Heart right ventricle (tissue), 16 donors: ENCODE data around the gene KIF24. TPM values are rescaled to one million over a fixed set of nuclear protein-coding genes. Genes with fewer than 3 reads are reported as not detected.

Experiments used
- ATAC-seq, 8 donors: fragments of 200-7000 bp; cut with Tn5 transposase; one replicate each; pipeline ENCODE4 v1.9.1; 2020; ENCODE audit warnings: mild to moderate bottlenecking in 8 of 8, moderate library complexity in 8 of 8, moderate number of reproducible peaks in 1 of 8
- DNase-seq, 2 donors: peaks; one replicate each; pipeline ENCODE4 v3.0.0-alpha.2; 2020
- H3K27ac ChIP-seq, 10 donors: fragments of 200-600 bp; sonication (generic) in 2 of 10; one replicate each; pipeline versions ENCODE4 v1.5.0 to v1.8.0; 2020 to 2022; ENCODE audit warnings: mild to moderate bottlenecking in 3 of 10
- H3K27me3 ChIP-seq, 7 donors: fragments of 200-600 bp; one replicate each; pipeline ENCODE4 v1.8.0; 2021 to 2022; ENCODE audit warnings: mild to moderate bottlenecking in 2 of 7
- H3K36me3 ChIP-seq, 9 donors: fragments of 200-600 bp; sonication (generic) in 1 of 9; one replicate each; pipeline versions ENCODE4 v1.5.0 to v1.8.0; 2020 to 2022; ENCODE audit warnings: mild to moderate bottlenecking in 2 of 9
- H3K4me1 ChIP-seq, 9 donors: fragments of 200-600 bp; sonication (generic) in 1 of 9; one replicate each; pipeline versions ENCODE4 v1.5.0 to v1.8.0; 2020 to 2022; ENCODE audit warnings: mild to moderate bottlenecking in 4 of 9
- H3K4me3 ChIP-seq, 10 donors: fragments of 200-600 bp; sonication (generic) in 2 of 10; one replicate each; pipeline versions ENCODE4 v1.5.0 to v1.8.0; 2020 to 2022; ENCODE audit warnings: mild to moderate bottlenecking in 7 of 10, moderate library complexity in 2 of 10
- H3K9me3 ChIP-seq, 11 donors: fragments of 200-600 bp in 10 of 11; sonication (generic) in 2 of 11; one replicate each; pipeline versions ENCODE4 v1.5.0 to v1.8.0; 2013 to 2022; ENCODE audit warnings: mild to moderate bottlenecking in 2 of 11, control low read depth in 1 of 11, moderate library complexity in 1 of 11
- CTCF ChIP-seq, 9 donors: fragments of 200-600 bp; sonication (generic) in 2 of 9; IDR thresholded peaks; one replicate each; pipeline versions ENCODE4 v1.5.0 to v1.8.0; 2021 to 2022; ENCODE audit warnings: antibody characterized with exemption in 9 of 9, mild to moderate bottlenecking in 5 of 9, moderate library complexity in 1 of 9
- WGBS, 2 donors: extraction: QIAGEN DNeasy Blood & Tissue Kit; methylation state at CpG; one replicate each; pipeline ENCODE4 v1.1.7; 2013; ENCODE audit warnings: inconsistent platforms in 1 of 2; 5-methylcytosine and 5-hydroxymethylcytosine counted together
- intact Hi-C, 10 donors: fragments of 100-400 bp; cut with DNase I; formaldehyde crosslinking; loops; one replicate each; pipeline versions ENCODE4 v1.11.1 to v1.14.2; 2022
- polyA plus RNA-seq, 2 donors: library from polyadenylated mRNA; stranded (reverse); fragments of 200-250 nt; gene quantifications; one replicate each; pipeline ENCODE4 v1.2.3, GENCODE V29; 2013
- total RNA-seq, 10 donors: library from RNA; stranded (reverse); fragmentation: NEBNext Ultra II Directional in 3 of 10; extraction: Animal tissue kit (Norgen Biotek cat#: 25700) in 3 of 10; gene quantifications; one replicate each; pipeline versions ENCODE4 v1.2.1 to v1.2.4, GENCODE V29; 2021 to 2023
- donor health status: Arrhythmogenic right ventricular cardiomyopathy.
- donor health status: ischemic (EF 13 %, LVEDD 7.1; RV severe dilation, severe dysfunction).
- donor health status: healthy with polysubstance abuse.
- donor health status: DM: no; HTN: yes; CAD: no.
- donor health status: DM: no; HTN: no; CAD: no.
- donor health status: ischemic (EF 25% LVEDD 6.9; RV normal size, moderate dysfunction).
- donor health status: ischemic (EF 25% LVEDD 5.7; RV mildly dilated, moderate dysfunction).
- donor health status: healthy.
- donor health status: DM: yes; HTN: yes; CAD: no.
- donor health status: Ischemic cardiomyopathy.
- donor health status: ischemic (EF 35%, LVEDD 5.7; RV mildly dilated, moderate dysfunction).
- donor health status: nonischemic (EF 11% LVEDD 7.7; RV severe dilation, severe dysfunction).
- donor health status: DM: yes; HTN: yes; CAD: no.
- donor health status: PGD.
- donor health status: ischemic (EF 29% LVEDD 5.4; RV normal size, mild dysfunction).
- donor health status: nonischemic (EF 23%, LVEDD 6.1; RV moderate dilation, normal function).

Gene KIF24
- total and polyA plus RNA-seq, 12 donors: 0.25 to 1.2 (median 0.43) TPM

GRCh38 chr9:34328500-34328986, 525 bp downstream of the KIF24 start:
- DNase-seq: no peak
- H3K4me1 ChIP-seq: peaks cover 0 to 37% (median 25%) of the 10 kb centered on the region in 9 donors
- no peaks in the 10 kb centered on the region for H3K9me3 ChIP-seq
- no peaks in the 10 kb centered on the region for H3K27me3 ChIP-seq
- no peak for ATAC-seq
- peak overlapping the region in 9 of 10 donors; percentile 8 to 97 (median 51) for H3K27ac ChIP-seq
- peak overlapping the region; percentile 29 to 93 (median 78) for H3K4me3 ChIP-seq
- intact Hi-C loops: no loop called here
- no peak for TF ChIP-seq CTCF (IDR thresholded peaks at IDR 0.05)
- H3K36me3 ChIP-seq: no peaks in the 10 kb centered on the region
- 1 to 3% methylated on average over 11 of the region's 11 CpGs for WGBS, 2 donors

- intact Hi-C loops: no loop called here
- Histone ChIP-seq H3K4me1 (peaks cover 0 to 29% (median 21%) of the 10 kb centered on the region in 9 donors), H3K36me3 (no peaks in the 10 kb centered on the region), H3K27ac (no peak overlapping the region), H3K4me3 (no peak overlapping the region), H3K27me3 (no peaks in the 10 kb centered on the region), H3K9me3 (no peaks in the 10 kb centered on the region)
- WGBS, 2 donors: 72 to 77% methylated on average over 1 of the region's 1 CpG
- no peak for TF ChIP-seq CTCF (IDR thresholded peaks at IDR 0.05)
- DNase-seq: no peak
- no peak for ATAC-seq
Observed at GRCh38 chr9:34326690-34327089, 2.4 kb downstream of the KIF24 start.

- no peaks in the 10 kb centered on the region for H3K36me3 ChIP-seq
- intact Hi-C loops: no loop called here
- H3K4me3 ChIP-seq: no peak overlapping the region
- DNase-seq: no peak
- H3K27me3 ChIP-seq: no peaks in the 10 kb centered on the region
- peaks cover 0 to 9% (median 2%) of the 10 kb centered on the region in 9 donors for H3K4me1 ChIP-seq
- no peak overlapping the region for H3K27ac ChIP-seq
- WGBS, 2 donors: 53 to 57% methylated on average over 2 of the region's 2 CpGs
- no peak for TF ChIP-seq CTCF (IDR thresholded peaks at IDR 0.05)
- no peaks in the 10 kb centered on the region for H3K9me3 ChIP-seq
- no peak for ATAC-seq
Observed at GRCh38 chr9:34322899-34323591, 6.0 kb downstream of the KIF24 start.

- intact Hi-C loops: no loop called here
- WGBS, 2 donors: 94 to 96% methylated on average over 6 to 7 of the region's 7 CpGs
- TF ChIP-seq CTCF (IDR thresholded peaks at IDR 0.05): no peak
- H3K27me3 ChIP-seq: no peaks in the 10 kb centered on the region
- no peak for ATAC-seq
- no peaks in the 10 kb centered on the region for H3K36me3 ChIP-seq
- H3K27ac ChIP-seq: no peak overlapping the region
- H3K4me3 ChIP-seq: no peak overlapping the region
- no peaks in the 10 kb centered on the region for H3K9me3 ChIP-seq
- peaks cover 0 to 8% (median 0%) of the 10 kb centered on the region in 9 donors for H3K4me1 ChIP-seq
- no peak for DNase-seq
Observed at GRCh38 chr9:34321451-34321850, 7.6 kb downstream of the KIF24 start.
